Kidney epithelial cell (primary cell): Measurements from ENCODE around the gene DNMT1. TPM values are rescaled to one million over a fixed set of nuclear protein-coding genes. Genes with fewer than 3 reads are reported as not detected.

Experiments
- DNase-seq: peaks from one replicate; pipeline ENCODE4 v3.0.0-alpha.2; 2010; ENCODE audit warnings: low read depth
- H3K27me3 ChIP-seq: 2 replicates; pipeline ENCODE4 v1.6.0; 2011; ENCODE audit warnings: low read length; ENCODE audit not compliant: control insufficient read depth, insufficient read depth
- H3K36me3 ChIP-seq: 2 replicates; pipeline ENCODE4 v1.5.1; 2011; ENCODE audit warnings: low read length; ENCODE audit not compliant: control insufficient read depth, insufficient read depth
- H3K4me3 ChIP-seq: 2 replicates; pipeline ENCODE4 v1.5.1; 2011; ENCODE audit warnings: low read depth, mild to moderate bottlenecking, control low read depth, low read length
- total RNA-seq: library from RNA; depleted of rRNA; stranded (reverse); fragments of >200 nt; gene quantifications from 2 replicates; pipeline ENCODE4 v1.2.3, GENCODE V29; 2015
- TF ChIP-seq, protein P1 (sequence below): IDR thresholded peaks from 2 replicates; pipeline ENCODE4 v1.5.1; 2011; ENCODE audit warnings: mild to moderate bottlenecking, moderate library complexity, low read length, control low read depth, inconsistent platforms; ENCODE audit not compliant: insufficient read depth, poor library complexity, severe bottlenecking

Gene DNMT1
- total RNA-seq, 1 donor from 2014 or later = 66.9 TPM

DNA sequence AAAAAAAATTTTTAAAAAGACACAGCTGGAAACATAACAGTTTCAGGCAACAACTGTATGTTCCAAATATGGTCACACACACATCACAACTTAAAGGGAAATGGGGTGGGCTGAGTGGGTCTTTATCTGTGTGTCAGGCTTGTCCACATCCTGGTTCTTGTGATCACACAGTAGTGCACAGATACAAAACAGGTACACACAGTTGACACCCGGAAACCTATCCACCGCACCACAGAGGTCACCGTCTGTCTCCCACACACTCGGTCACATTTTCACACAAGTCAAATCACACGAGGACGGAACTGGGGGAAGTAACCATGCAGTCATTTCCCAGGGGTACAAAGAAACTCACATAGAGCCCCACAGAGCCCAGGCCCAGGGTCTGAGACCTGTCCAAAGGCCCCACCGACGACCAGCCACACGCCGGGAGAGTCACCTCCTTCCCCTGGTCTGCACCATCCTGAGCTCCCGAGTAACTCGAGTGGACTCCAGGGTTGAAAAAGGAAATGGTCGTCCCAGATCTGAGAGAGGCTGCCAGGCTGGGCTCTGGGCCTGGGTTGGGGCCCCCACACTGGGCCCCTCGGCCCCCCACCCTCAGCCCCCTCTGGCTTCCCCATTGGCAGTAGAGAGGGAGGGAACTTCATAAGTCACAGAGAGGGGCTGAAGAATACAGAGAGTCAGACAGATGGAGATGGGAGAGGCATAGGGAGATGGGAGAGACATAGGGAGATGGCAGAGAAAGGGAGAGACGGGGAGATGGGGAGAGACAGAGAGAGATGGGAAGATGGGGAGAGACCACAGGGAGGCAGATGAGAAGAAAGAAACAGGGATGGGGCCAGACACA lies 89.9 kb downstream of the DNMT1 start:
- no peak for DNase-seq
- Histone ChIP-seq H3K36me3 (peaks cover 3% of the 10 kb centered on the region), H3K4me3 (no peak overlapping the region), H3K27me3 (no peaks in the 10 kb centered on the region)
- TF ChIP-seq, protein P1, sequence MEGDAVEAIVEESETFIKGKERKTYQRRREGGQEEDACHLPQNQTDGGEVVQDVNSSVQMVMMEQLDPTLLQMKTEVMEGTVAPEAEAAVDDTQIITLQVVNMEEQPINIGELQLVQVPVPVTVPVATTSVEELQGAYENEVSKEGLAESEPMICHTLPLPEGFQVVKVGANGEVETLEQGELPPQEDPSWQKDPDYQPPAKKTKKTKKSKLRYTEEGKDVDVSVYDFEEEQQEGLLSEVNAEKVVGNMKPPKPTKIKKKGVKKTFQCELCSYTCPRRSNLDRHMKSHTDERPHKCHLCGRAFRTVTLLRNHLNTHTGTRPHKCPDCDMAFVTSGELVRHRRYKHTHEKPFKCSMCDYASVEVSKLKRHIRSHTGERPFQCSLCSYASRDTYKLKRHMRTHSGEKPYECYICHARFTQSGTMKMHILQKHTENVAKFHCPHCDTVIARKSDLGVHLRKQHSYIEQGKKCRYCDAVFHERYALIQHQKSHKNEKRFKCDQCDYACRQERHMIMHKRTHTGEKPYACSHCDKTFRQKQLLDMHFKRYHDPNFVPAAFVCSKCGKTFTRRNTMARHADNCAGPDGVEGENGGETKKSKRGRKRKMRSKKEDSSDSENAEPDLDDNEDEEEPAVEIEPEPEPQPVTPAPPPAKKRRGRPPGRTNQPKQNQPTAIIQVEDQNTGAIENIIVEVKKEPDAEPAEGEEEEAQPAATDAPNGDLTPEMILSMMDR = no peak

DNA sequence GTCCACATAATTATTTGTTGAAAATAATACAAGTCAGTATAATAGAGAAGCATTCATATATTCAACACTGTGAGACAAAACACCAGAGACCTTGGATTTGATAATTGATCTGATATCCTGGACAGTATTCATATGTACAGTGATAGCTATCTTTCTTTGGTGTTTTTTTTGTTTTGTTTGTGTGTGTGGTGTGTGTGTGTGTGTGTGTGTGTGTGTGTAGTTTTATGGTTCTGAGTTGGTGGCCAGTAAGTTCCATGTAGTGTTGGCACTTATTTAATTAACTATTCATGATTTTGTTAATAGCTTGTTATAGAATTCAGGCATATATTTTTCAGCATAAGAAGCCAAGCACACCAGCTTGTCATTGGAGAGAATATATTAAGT lies 90.6 kb downstream of the DNMT1 start:
- peaks cover 3% of the 10 kb centered on the region for H3K36me3 ChIP-seq
- TF ChIP-seq, protein P1 = no peak
- H3K4me3 ChIP-seq = no peak overlapping the region
- H3K27me3 ChIP-seq = no peaks in the 10 kb centered on the region
- DNase-seq = no peak

DNA sequence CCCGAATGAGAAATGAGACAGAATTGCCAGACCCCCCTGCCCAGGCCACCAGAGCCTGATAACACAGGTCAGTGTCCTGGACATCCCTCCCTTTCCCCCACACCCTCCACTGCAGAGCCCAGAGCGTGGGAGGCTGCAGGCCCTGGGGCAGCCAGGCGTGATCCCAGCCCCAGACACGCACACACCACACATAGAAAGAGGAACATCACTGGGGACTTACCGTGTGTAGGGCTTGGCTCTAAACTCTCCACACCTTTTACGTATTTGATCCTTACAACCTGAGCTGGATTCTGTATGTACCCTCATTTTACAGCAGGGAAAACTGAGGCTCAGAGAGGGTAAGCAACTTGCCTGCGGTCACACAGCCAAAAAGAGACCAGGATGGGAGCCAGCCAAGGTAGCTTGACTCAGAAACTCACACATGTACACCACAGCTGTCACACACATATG lies 91.9 kb downstream of the DNMT1 start:
- no peaks in the 10 kb centered on the region for H3K36me3 ChIP-seq
- H3K27me3 ChIP-seq = no peaks in the 10 kb centered on the region
- H3K4me3 ChIP-seq = no peak overlapping the region
- DNase-seq = no peak
- TF ChIP-seq, protein P1 = no peak

DNA sequence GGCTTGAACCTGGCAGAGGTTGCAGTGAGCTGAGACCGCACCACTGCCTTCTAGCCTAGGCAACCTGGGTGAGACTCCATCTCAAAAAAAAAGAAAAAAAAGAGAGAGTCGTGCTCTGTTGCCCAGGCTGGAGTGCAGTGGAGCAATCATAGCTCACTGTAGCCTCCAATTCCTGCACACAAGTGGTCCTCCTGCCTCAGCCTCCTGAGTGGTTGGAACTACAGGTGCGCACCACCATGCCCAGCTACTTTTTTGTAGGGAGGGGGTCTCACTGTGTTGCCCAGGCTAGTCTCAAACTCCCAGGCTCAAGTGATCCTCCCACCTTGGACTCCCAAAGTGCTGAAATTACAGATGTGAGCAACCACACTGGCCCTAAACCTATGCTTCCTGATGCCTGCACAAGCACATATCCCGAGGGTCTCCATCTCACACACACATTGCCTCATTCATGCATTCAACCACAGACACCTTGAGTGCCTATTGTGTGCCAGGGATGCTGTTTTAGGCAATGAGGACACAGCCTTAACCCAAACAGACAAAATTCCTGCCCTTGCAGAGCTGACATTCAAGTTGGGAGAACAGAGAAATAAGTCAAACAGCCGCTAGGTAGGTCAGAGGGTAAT lies 94.5 kb downstream of the DNMT1 start:
- TF ChIP-seq, protein P1 = no peak
- no peak for DNase-seq

DNA sequence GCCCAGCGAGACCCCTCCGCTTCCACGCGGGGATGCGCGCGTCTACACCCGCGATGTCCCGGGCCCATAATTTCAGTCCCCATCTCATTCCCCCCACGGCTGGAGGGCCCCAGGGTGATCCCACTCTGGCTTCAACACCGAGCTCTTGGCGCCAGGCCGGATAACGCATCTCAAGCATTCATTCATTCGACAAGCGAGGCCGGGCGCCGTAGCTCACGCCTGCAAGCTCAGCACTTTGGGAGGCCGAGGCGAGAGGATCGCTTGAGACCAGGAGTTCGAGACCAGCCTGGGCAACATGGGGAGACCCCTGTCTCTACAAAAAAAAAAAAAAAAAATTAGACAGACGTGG lies 98.2 kb downstream of the DNMT1 start:
- TF ChIP-seq, protein P1 = no peak
- no peaks in the 10 kb centered on the region for H3K27me3 ChIP-seq
- peak overlapping the region; percentile 42 for H3K4me3 ChIP-seq
- no peak for DNase-seq
- H3K36me3 ChIP-seq = no peaks in the 10 kb centered on the region

More for the DNA sequence above, 94.5 kb downstream of the DNMT1 start:
- no peak overlapping the region for H3K4me3 ChIP-seq
- H3K36me3 ChIP-seq = no peaks in the 10 kb centered on the region
- no peaks in the 10 kb centered on the region for H3K27me3 ChIP-seq
